HCT116 (cell line): ENCODE results near the gene ABI3. TPM values are rescaled to one million over a fixed set of nuclear protein-coding genes. Genes with fewer than 3 reads are reported as not detected.

Source experiments
- ATAC-seq: fragments of 200-7000 bp; cut with Tn5 transposase; 2 replicates; pipeline ENCODE4 v1.9.1; 2020; ENCODE audit warnings: mild to moderate bottlenecking, moderate library complexity
- BruUV-seq: library from RNA; stranded (reverse); fragments of 400-500 nt; replicated peaks from 2 replicates; lab custom pipeline; 2021; lab: Mats Ljungman, UMichigan
- CTCF ChIA-PET: fragments of 300-600 bp; sonication (Branson Sonifier 250); formaldehyde crosslinking; loops from one replicate; lab custom pipeline; 2021; ENCODE audit warnings: antibody characterized with exemption; lab: Charles Lee
- POLR2A ChIA-PET: fragments of 300-600, 350-600 bp; sonication (Branson Sonifier 250); formaldehyde crosslinking; loops from one replicate; lab custom pipeline; 2021; ENCODE audit warnings: antibody characterized with exemption; lab: Charles Lee
- RAD21 ChIA-PET, 2 experiments: fragments of 300-600 bp; sonication (Branson Sonifier 250); formaldehyde crosslinking; loops; one replicate each; lab custom pipeline; 2023; ENCODE audit warnings: low total read pairs in 2 of 2; ENCODE audit not compliant: uncharacterized antibody in 2 of 2, unreplicated experiment in 2 of 2, low non-redundant PET in 1 of 2; lab: Charles Lee
- DNase-seq: peaks from one replicate; pipeline ENCODE4 v3.0.0-alpha.2; 2010; ENCODE audit warnings: low read depth, low spot score
- H2AFZ ChIP-seq: fragments of 200-600 bp; shearing (Covaris generic), sonication (generic); 2 replicates; pipeline ENCODE4 v1.6.1; 2017; ENCODE audit warnings: low read depth, mixed run types, mixed read lengths, antibody characterized with exemption, low read length; ENCODE audit not compliant: poor library complexity, severe bottlenecking
- H3K27ac ChIP-seq: 2 replicates; pipeline ENCODE4 v1.5.1; 2012; ENCODE audit warnings: low read depth, low read length
- H3K27me3 ChIP-seq: fragments of 200-600 bp; sonication (generic); 2 replicates; pipeline ENCODE4 v1.6.1; 2016; ENCODE audit warnings: mixed run types, low read length, mixed read lengths; ENCODE audit not compliant: insufficient read depth
- H3K36me3 ChIP-seq, 2 experiments: fragments of 200-500 bp in 1 of 2; fragments of 200-600 bp in 1 of 2; sonication (Bioruptor generic) in 1 of 2; sonication (generic) in 1 of 2; 2 replicates each; pipeline versions ENCODE4 v1.5.1 to v1.6.1; 2014 to 2016; ENCODE audit warnings: low read length in 2 of 2, inconsistent platforms in 1 of 2, mixed read lengths in 1 of 2, mixed run types in 1 of 2; ENCODE audit not compliant: insufficient read depth in 2 of 2, control insufficient read depth in 1 of 2
- H3K4me1 ChIP-seq, 2 experiments: fragments of 200-600 bp in 1 of 2; sonication (generic) in 1 of 2; 2 replicates each; pipeline versions ENCODE4 v1.5.1 to v1.6.1; 2012 to 2017; ENCODE audit warnings: low read length in 2 of 2, inconsistent platforms in 1 of 2, mild to moderate bottlenecking in 1 of 2, mixed read lengths in 1 of 2, mixed run types in 1 of 2, moderate library complexity in 1 of 2; ENCODE audit not compliant: insufficient read depth in 2 of 2, control insufficient read depth in 1 of 2
- H3K4me2 ChIP-seq: fragments of 200-600 bp; sonication (generic); 2 replicates; pipeline ENCODE4 v1.6.1; 2017; ENCODE audit warnings: mixed run types, low read length, mixed read lengths
- H3K4me3 ChIP-seq, 2 experiments: fragments of 200-600 bp in 1 of 2; sonication (generic) in 1 of 2; replicated peaks in 1 of 2; 2 replicates each; pipeline ENCODE4 v1.5.1; 2011 to 2016; ENCODE audit warnings: low read length in 2 of 2, control low read depth in 1 of 2, low read depth in 1 of 2, mild to moderate bottlenecking in 1 of 2, mixed read lengths in 1 of 2, mixed run types in 1 of 2
- H3K79me2 ChIP-seq: fragments of 200-600 bp; sonication (generic); 2 replicates; pipeline ENCODE4 v1.6.1; 2017; ENCODE audit warnings: mild to moderate bottlenecking, mixed run types, low read length, moderate library complexity, mixed read lengths; ENCODE audit not compliant: insufficient read depth
- H3K9ac ChIP-seq: fragments of 200-600 bp; sonication (generic); 2 replicates; pipeline ENCODE4 v1.6.1; 2016; ENCODE audit warnings: low read length, mixed read lengths
- H3K9me2 ChIP-seq: fragments of 200-600 bp; sonication (generic), shearing (Covaris generic); 2 replicates; pipeline ENCODE4 v1.6.1; 2017; ENCODE audit warnings: mixed run types, mild to moderate bottlenecking, moderate library complexity; ENCODE audit not compliant: insufficient read depth
- H3K9me3 ChIP-seq, 2 experiments: fragments of 200-500 bp in 1 of 2; fragments of 200-600 bp in 1 of 2; sonication (Bioruptor generic) in 1 of 2; sonication (generic) in 1 of 2; 2 replicates each; pipeline ENCODE4 v1.6.1; 2014 to 2017; ENCODE audit warnings: low read length in 2 of 2, mixed read lengths in 2 of 2, inconsistent platforms in 1 of 2, low read depth in 1 of 2, mild to moderate bottlenecking in 1 of 2, mixed run types in 1 of 2, moderate library complexity in 1 of 2; ENCODE audit not compliant: control insufficient read depth in 1 of 2, insufficient read depth in 1 of 2
- H4K20me1 ChIP-seq: fragments of 200-600 bp; sonication (generic), shearing (Covaris generic); 2 replicates; pipeline ENCODE4 v1.6.1; 2017; ENCODE audit warnings: mixed run types, mild to moderate bottlenecking, moderate library complexity; ENCODE audit not compliant: insufficient read depth
- CBX3 ChIP-seq: IDR thresholded peaks from 2 replicates; pipeline ENCODE4 v1.6.1; 2012; ENCODE audit warnings: low read depth
- CEBPB ChIP-seq: IDR thresholded peaks from 2 replicates; pipeline ENCODE4 v1.6.1; 2012; ENCODE audit warnings: low read depth
- EGR1 ChIP-seq: IDR thresholded peaks from 2 replicates; pipeline ENCODE4 v1.6.1; 2012; ENCODE audit warnings: low read depth
- ELF1 ChIP-seq: IDR thresholded peaks from 2 replicates; pipeline ENCODE4 v1.6.1; 2012; ENCODE audit warnings: low read depth, borderline replicate concordance
- EZH2 ChIP-seq: fragments of 200-600 bp; sonication (generic); IDR thresholded peaks from 2 replicates; pipeline ENCODE4 v1.6.1; 2017; ENCODE audit warnings: antibody characterized with exemption, mixed run types
- FOSL1 ChIP-seq: IDR thresholded peaks from 2 replicates; pipeline ENCODE4 v1.6.1; 2012; ENCODE audit warnings: low read depth
- MAX ChIP-seq: IDR thresholded peaks from 2 replicates; pipeline ENCODE4 v1.6.1; 2012
- POLR2A ChIP-seq: IDR thresholded peaks from 2 replicates; pipeline ENCODE4 v1.7.0; 2011; ENCODE audit warnings: borderline replicate concordance; ENCODE audit not compliant: insufficient read depth, insufficient read length; ENCODE audit errors: extremely low read depth
- POLR2AphosphoS5 ChIP-seq: IDR thresholded peaks from 2 replicates; pipeline ENCODE4 v1.6.1; 2011; ENCODE audit warnings: mild to moderate bottlenecking, low read depth, low read length, moderate library complexity
- RAD21 ChIP-seq: IDR thresholded peaks from 2 replicates; pipeline ENCODE4 v1.6.1; 2012; ENCODE audit warnings: low read depth, mild to moderate bottlenecking
- REST ChIP-seq: IDR thresholded peaks from 2 replicates; pipeline ENCODE4 v1.6.1; 2012; ENCODE audit warnings: low read depth
- SIN3A ChIP-seq: IDR thresholded peaks from 2 replicates; pipeline ENCODE4 v1.6.1; 2012; ENCODE audit warnings: low read depth
- SRF ChIP-seq: IDR thresholded peaks from 2 replicates; pipeline ENCODE4 v1.6.1; 2012; ENCODE audit warnings: low read depth
- TCF7L2 ChIP-seq: IDR thresholded peaks from 2 replicates; pipeline ENCODE4 v1.7.0; 2011; ENCODE audit warnings: borderline replicate concordance, inconsistent platforms; ENCODE audit not compliant: insufficient read depth, insufficient read length; ENCODE audit errors: extremely low read depth
- YY1 ChIP-seq: IDR thresholded peaks from 2 replicates; pipeline ENCODE4 v1.6.1; 2011; ENCODE audit warnings: low read length, low read depth, moderate library complexity, mild to moderate bottlenecking; ENCODE audit not compliant: insufficient replicate concordance; ENCODE audit errors: extremely low read depth
- ZFX ChIP-seq: fragments of 450-650 bp; IDR thresholded peaks from 2 replicates; pipeline ENCODE4 v1.6.1; 2017
- ZNF274 ChIP-seq: fragments of 200-500 bp; sonication (Bioruptor generic); IDR thresholded peaks from 2 replicates; pipeline ENCODE4 v1.6.1; 2014; ENCODE audit warnings: mild to moderate bottlenecking, low read depth, low read length, inconsistent platforms
- intact Hi-C: fragments of 100-400 bp; cut with micrococcal nuclease; formaldehyde crosslinking; loops from 2 replicates; pipeline ENCODE4 v1.10.0; 2022
- total RNA-seq: library from RNA; stranded (reverse); gene quantifications from one replicate; pipeline ENCODE4 v1.2.1, GENCODE V29; 2021; ENCODE audit not compliant: unreplicated experiment

The ABI3 gene
- total RNA-seq, 1 experiment from 2014 or later: 0.12 TPM

GRCh38 chr17:49168706-49169105 lies 41.8 kb upstream of the ABI3 start:
- Histone ChIP-seq H3K9me2 (no peaks in the 10 kb centered on the region), H3K4me3 (no peak overlapping the region), H3K27me3 (peaks cover 30% of the 10 kb centered on the region; the same call in 1 of the 2 replicates), H3K9me3 (no peaks in the 10 kb centered on the region), H2AFZ (no peak overlapping the region), H3K4me1 (no peaks in the 10 kb centered on the region), H3K27ac (no peak overlapping the region)
- no peak for TF ChIP-seq ZFX
- no peak for TF ChIP-seq POLR2AphosphoS5
- TF ChIP-seq MAX: no peak
- no peak for TF ChIP-seq SRF
- no peak for TF ChIP-seq SIN3A
- no peak for TF ChIP-seq POLR2A
- TF ChIP-seq EGR1: no peak
- no peak for TF ChIP-seq EZH2
- TF ChIP-seq CBX3: no peak
- TF ChIP-seq, all 23 proteins: peak for 0
- DNase-seq (no peak), ATAC-seq (no peak)
- H3K36me3 ChIP-seq: no peaks in the 10 kb centered on the region
- no peak overlapping the region for H3K9ac ChIP-seq
- no peaks in the 10 kb centered on the region for H4K20me1 ChIP-seq
- intact Hi-C loops: no loop called here
- ChIA-PET CTCF (interaction anchor here (1.1 kb wide), 1 partner anchor 11 kb away, joined by 5 read pairs; no protein-coding TSS in a partner anchor), RAD21 (no interaction called here), POLR2A (no interaction called here)
- H3K79me2 ChIP-seq: no peaks in the 10 kb centered on the region
- no peak overlapping the region for H3K4me2 ChIP-seq
- BruUV-seq: no TSS peak

GRCh38 chr17:49170216-49170615 lies 40.3 kb upstream of the ABI3 start:
- no peak overlapping the region for H2AFZ ChIP-seq
- no peak overlapping the region for H3K9ac ChIP-seq
- H4K20me1 ChIP-seq: no peaks in the 10 kb centered on the region
- ChIA-PET POLR2A (no interaction called here), CTCF (interaction anchor here (1.0 kb wide), 1 partner anchor 10 kb away, joined by 3 read pairs; no protein-coding TSS in a partner anchor), RAD21 (no interaction called here)
- no peaks in the 10 kb centered on the region for H3K36me3 ChIP-seq
- DNase-seq (no peak), ATAC-seq (no peak)
- H3K9me3 ChIP-seq: no peaks in the 10 kb centered on the region; a peak in 1 of 4 replicates
- H3K4me2 ChIP-seq: no peak overlapping the region
- H3K4me3 ChIP-seq: no peak overlapping the region
- intact Hi-C loops: no loop called here
- H3K27me3 ChIP-seq: peaks cover 23% of the 10 kb centered on the region; the same call in 1 of the 2 replicates
- no peaks in the 10 kb centered on the region for H3K4me1 ChIP-seq
- no peak overlapping the region for H3K27ac ChIP-seq
- no peaks in the 10 kb centered on the region for H3K79me2 ChIP-seq
- BruUV-seq: no TSS peak
- H3K9me2 ChIP-seq: no peaks in the 10 kb centered on the region
- TF ChIP-seq MAX (no peak), CBX3 (no peak), REST (no peak), ZNF274 (no peak), ZFX (no peak), RAD21 (no peak), POLR2AphosphoS5 (no peak), TCF7L2 (no peak), ELF1 (no peak), EGR1 (no peak), FOSL1 (no peak), POLR2A (no peak), CEBPB (no peak), SRF (no peak), YY1 (no peak)
